ENCODE measurements around the gene PPM1A. TPM values are rescaled to one million over a fixed set of nuclear protein-coding genes. Genes with fewer than 3 reads are reported as not detected.
A peak's percentile ranks its signal among the peaks of the same experiment; 100 is the strongest.

Gene PPM1A
- total and polyA plus RNA-seq, 7 experiments from 2014 or later: 15.7 to 71.4 (median 43.0) TPM

- no peak overlapping the region for H3K4me3 Mint-ChIP-seq
- peaks cover 0 to 3% (median 0%) of the 10 kb centered on the region in 5 donors for H3K36me3 Mint-ChIP-seq
Observed at GRCh38 chr14:60344751-60345150, 95.7 kb downstream of the PPM1A start.

DNA sequence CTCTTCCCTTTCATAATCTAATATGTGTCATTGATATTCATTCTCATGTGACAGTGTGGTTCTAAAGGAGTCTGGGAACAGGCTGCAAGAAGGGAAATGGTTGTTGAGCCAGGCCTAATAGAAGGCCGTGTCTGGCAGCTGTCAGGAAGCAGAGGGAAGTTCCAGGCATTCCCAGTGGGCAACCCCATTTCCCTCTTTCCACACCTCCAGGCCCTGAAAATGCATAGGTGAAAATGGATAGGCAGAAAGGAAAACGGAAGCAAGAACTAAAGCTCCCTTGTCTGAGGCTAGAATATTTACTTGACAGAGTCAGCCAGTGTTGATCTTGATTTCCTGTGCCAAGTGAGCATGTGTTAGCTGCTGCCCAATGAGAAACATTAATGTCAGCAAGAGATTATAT lies 97.7 kb downstream of the PPM1A start:
- Histone ChIP-seq H3K4me3 (ENCODE audit: low read length) (no peak overlapping the region), H3K9me3 (ENCODE audit: control insufficient read depth in 2 of 3, low read length in 3 of 3) (no peaks in the 10 kb centered on the region), H3K4me1 (ENCODE audit: control insufficient read depth in 2 of 2, insufficient read depth in 2 of 2, low read length in 2 of 2) (no peaks in the 10 kb centered on the region), H3K27ac (ENCODE audit: low read depth, low read length) (no peak overlapping the region), H3K36me3 (ENCODE audit: control insufficient read depth in 2 of 3, insufficient read depth in 3 of 3, low read length in 3 of 3) (no peaks in the 10 kb centered on the region), H3K27me3 (ENCODE audit: control insufficient read depth in 2 of 2, insufficient read depth in 2 of 2, low read length in 2 of 2) (peaks cover 0 to 3% of the 10 kb centered on the region in 2 donors)
- POLR2A ChIA-PET: interaction anchor here (0.6 kb wide), 1 partner anchor 1229 kb away, joined by 4 read pairs; no protein-coding TSS in a partner anchor
- CTCF ChIA-PET: no interaction called here
- Mint-ChIP-seq H3K27me3 (peaks cover 0 to 31% (median 7%) of the 10 kb centered on the region in 5 donors), H3K4me3 (no peak overlapping the region), H3K36me3 (no peaks in the 10 kb centered on the region), H3K9me3 (peaks cover 0 to 4% (median 0%) of the 10 kb centered on the region in 11 donors), H3K4me1 (peaks cover 0 to 12% (median 5%) of the 10 kb centered on the region in 7 donors), H3K27ac (peak overlapping the region in 1 of 9 donors; percentile 9)
- intact Hi-C loops (cut with micrococcal nuclease): no loop called here
- ATAC-seq (no peak), DNase-seq (no peak)

More at GRCh38 chr14:60344751-60345150, 95.7 kb downstream of the PPM1A start:
- ChIA-PET POLR2A (no interaction called here), CTCF (no interaction called here)
- Histone ChIP-seq H3K27ac (ENCODE audit: low read depth, low read length) (no peak overlapping the region), H3K36me3 (ENCODE audit: control insufficient read depth in 2 of 3, insufficient read depth in 3 of 3, low read length in 3 of 3) (no peaks in the 10 kb centered on the region), H3K4me3 (ENCODE audit: low read length) (no peak overlapping the region), H3K27me3 (ENCODE audit: control insufficient read depth in 2 of 2, insufficient read depth in 2 of 2, low read length in 2 of 2) (peaks cover 0 to 3% of the 10 kb centered on the region in 2 donors), H3K9me3 (ENCODE audit: control insufficient read depth in 2 of 3, low read length in 3 of 3) (no peaks in the 10 kb centered on the region), H3K4me1 (ENCODE audit: control insufficient read depth in 2 of 2, insufficient read depth in 2 of 2, low read length in 2 of 2) (no peaks in the 10 kb centered on the region)
- Mint-ChIP-seq H3K4me1 (peaks cover 0 to 12% (median 5%) of the 10 kb centered on the region in 7 donors), H3K9me3 (peaks cover 0 to 4% (median 0%) of the 10 kb centered on the region in 11 donors), H3K27me3 (peaks cover 0 to 31% (median 3%) of the 10 kb centered on the region in 5 donors), H3K27ac (no peak overlapping the region)
- no peak for DNase-seq
- no peak for ATAC-seq
- intact Hi-C loops (cut with micrococcal nuclease): no loop called here

DNA sequence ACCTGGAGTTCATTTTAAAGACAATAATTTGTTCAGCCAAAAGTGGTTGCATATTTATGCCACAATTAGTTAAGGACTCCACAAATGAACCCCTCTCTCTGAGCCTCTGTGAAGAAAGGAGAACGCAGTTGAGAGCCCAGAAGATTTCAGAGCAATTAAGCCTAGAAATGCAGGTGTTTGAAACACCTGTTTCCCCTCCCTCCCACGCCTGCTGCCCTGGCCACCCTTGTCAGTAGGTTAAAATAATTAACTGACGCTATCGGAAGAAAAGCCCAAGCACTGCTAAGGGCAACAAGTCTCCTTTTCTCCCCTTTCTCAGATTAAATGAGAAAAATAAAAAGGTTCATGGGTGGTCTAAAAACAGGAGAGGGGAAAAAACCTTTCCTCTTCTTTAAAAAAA lies 99.2 kb downstream of the PPM1A start:
- Mint-ChIP-seq H3K4me3 (no peak overlapping the region), H3K4me1 (peaks cover 0 to 12% (median 5%) of the 10 kb centered on the region in 7 donors), H3K27me3 (peaks cover 0 to 30% (median 12%) of the 10 kb centered on the region in 5 donors), H3K27ac (no peak overlapping the region), H3K9me3 (peaks cover 0 to 3% (median 0%) of the 10 kb centered on the region in 11 donors), H3K36me3 (no peaks in the 10 kb centered on the region)
- intact Hi-C loops (cut with micrococcal nuclease): no loop called here
- no peak overlapping the region for H3K4me3 ChIP-seq (ENCODE audit: low read length)
- DNase-seq: no peak
- H3K27me3 ChIP-seq (ENCODE audit: control insufficient read depth in 2 of 2, insufficient read depth in 2 of 2, low read length in 2 of 2): peaks cover 0 to 3% of the 10 kb centered on the region in 2 donors
- no peaks in the 10 kb centered on the region for H3K4me1 ChIP-seq (ENCODE audit: control insufficient read depth in 2 of 2, insufficient read depth in 2 of 2, low read length in 2 of 2)
- H3K27ac ChIP-seq (ENCODE audit: low read depth, low read length): no peak overlapping the region
- CTCF ChIA-PET: interaction anchor here (0.6 to 1.7 kb wide), 2 partner anchors 12 to 19 kb away, joined by 3 to 4 read pairs; no protein-coding TSS in a partner anchor
- POLR2A ChIA-PET: no interaction called here
- H3K9me3 ChIP-seq (ENCODE audit: control insufficient read depth in 2 of 3, low read length in 3 of 3): no peaks in the 10 kb centered on the region
- ATAC-seq: no peak
- H3K36me3 ChIP-seq (ENCODE audit: control insufficient read depth in 2 of 3, insufficient read depth in 3 of 3, low read length in 3 of 3): no peaks in the 10 kb centered on the region

Other genes starting within 250 kb of the PPM1A start
- gene PCNX4, start 157.3 kb upstream of the PPM1A start, total RNA-seq: 10 to 100 TPM; 34.9 to 48.2 (median 43.3) TPM
- gene PCNX4, start 157.3 kb upstream of the PPM1A start, polyA plus RNA-seq: 10 to 100 TPM; 17.2 to 22.5 TPM
- 10 to 100 TPM; 29.9 to 50.9 (median 38.0) TPM for gene DHRS7, start 83.8 kb upstream of the PPM1A start, total RNA-seq
- 100 to 1,000 TPM; 108 to 118 TPM for gene DHRS7, start 83.8 kb upstream of the PPM1A start, polyA plus RNA-seq
- not detected for gene C14orf39, start 236.8 kb downstream of the PPM1A start, total RNA-seq
- gene C14orf39, start 236.8 kb downstream of the PPM1A start, polyA plus RNA-seq: not detected

All from naive thymus-derived CD4-positive, alpha-beta T cell (primary cell).